ENCODE data around the gene INPP5D. TPM values are rescaled to one million over a fixed set of nuclear protein-coding genes. Genes with fewer than 3 reads are reported as not detected.

INPP5D gene
- polyA plus RNA-seq, 1 of the 3 experiments (the other 2 are of a cell fraction): 1.3 TPM

DNA sequence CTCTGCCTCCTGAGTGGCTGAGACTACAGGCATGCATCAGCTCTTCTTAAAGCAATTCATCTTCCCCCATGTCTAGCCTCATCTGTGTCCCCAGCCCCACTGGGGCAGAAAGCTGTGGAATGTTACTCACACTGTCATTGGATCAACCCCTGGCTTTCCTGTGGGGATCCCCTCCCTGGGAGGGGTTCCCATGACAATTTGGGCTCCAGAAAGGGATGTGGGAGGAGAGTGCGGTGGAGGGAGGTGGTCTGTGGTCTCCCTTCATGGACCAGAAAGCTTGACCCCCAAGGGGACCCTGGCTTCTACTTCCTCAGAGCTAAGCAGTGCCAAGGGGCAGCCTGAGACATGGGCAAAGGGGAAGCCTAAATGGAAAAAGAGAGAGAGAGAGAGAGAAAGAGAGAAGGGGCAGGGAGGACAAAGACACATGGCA is 48.4 kb upstream of the INPP5D start:
- WGBS (ENCODE audit: low lambda C conversion rate): 100% methylated on average over 1 of the region's 1 CpG
- no peaks in the 10 kb centered on the region for H3K9me3 ChIP-seq
- no peaks in the 10 kb centered on the region for H3F3A ChIP-seq (replicated peaks; ENCODE audit: insufficient read depth)
- ChIA-PET POLR2A (no interaction called here), CTCF (interaction anchor here (0.8 to 1.2 kb wide), 4 partner anchors 9 to 43 kb away, joined by 3 to 4 read pairs (median 3); no protein-coding TSS in a partner anchor)
- no peak overlapping the region for H3K4me3 ChIP-seq (ENCODE audit: low read depth in 2 of 2, low read length in 1 of 2)
- DNase-seq: no peak
- H3K4me1 ChIP-seq (ENCODE audit: control insufficient read depth in 1 of 2, insufficient read depth in 2 of 2, low read depth in 1 of 2, low read length in 1 of 2): no peaks in the 10 kb centered on the region
- no peaks in the 10 kb centered on the region for H4K20me1 ChIP-seq (ENCODE audit: insufficient read depth)
- H3K27ac ChIP-seq (ENCODE audit: low read depth in 2 of 2, low read length in 1 of 2): no peak overlapping the region
- H3K9me2 ChIP-seq: no peaks in the 10 kb centered on the region
- H3K79me2 ChIP-seq (ENCODE audit: insufficient read depth): no peaks in the 10 kb centered on the region
- H3K4me2 ChIP-seq: no peak overlapping the region
- H2AFZ ChIP-seq (ENCODE audit: low read depth): no peak overlapping the region
- no peak overlapping the region for H3K9ac ChIP-seq
- TF ChIP-seq TCF12 (IDR thresholded peaks at IDR 0.05) (no peak), MXI1 (IDR thresholded peaks at IDR 0.05; ENCODE audit: low read depth, low read length) (no peak), RXRA (IDR thresholded peaks at IDR 0.05; ENCODE audit: borderline replicate concordance, low read depth) (no peak), NRF1 (IDR thresholded peaks at IDR 0.05; ENCODE audit: low read depth, low read length) (no peak), SIN3A (IDR thresholded peaks at IDR 0.05; ENCODE audit: borderline replicate concordance, low read depth, low read length) (no peak), ELF1 (IDR thresholded peaks at IDR 0.05) (no peak), FOSL2 (IDR thresholded peaks at IDR 0.05; ENCODE audit: borderline replicate concordance, low read depth) (no peak), MEF2A (IDR thresholded peaks at IDR 0.05; ENCODE audit: borderline replicate concordance, low read depth) (no peak), YY1 (IDR thresholded peaks at IDR 0.05; ENCODE audit: low read depth) (no peak), GATA2 (CRISPR knock-in tag; IDR thresholded peaks at IDR 0.05) (no peak), SMC3 (IDR thresholded peaks at IDR 0.05; ENCODE audit: low read depth, low read length) (no peak), EP300 (IDR thresholded peaks at IDR 0.05; ENCODE audit: borderline replicate concordance in 1 of 2, low read depth in 1 of 2, low read length in 1 of 2) (no peak), IRF3 (IDR thresholded peaks at IDR 0.05; ENCODE audit: low read depth, low read length) (no peak)
- TF ChIP-seq, protein P1, sequence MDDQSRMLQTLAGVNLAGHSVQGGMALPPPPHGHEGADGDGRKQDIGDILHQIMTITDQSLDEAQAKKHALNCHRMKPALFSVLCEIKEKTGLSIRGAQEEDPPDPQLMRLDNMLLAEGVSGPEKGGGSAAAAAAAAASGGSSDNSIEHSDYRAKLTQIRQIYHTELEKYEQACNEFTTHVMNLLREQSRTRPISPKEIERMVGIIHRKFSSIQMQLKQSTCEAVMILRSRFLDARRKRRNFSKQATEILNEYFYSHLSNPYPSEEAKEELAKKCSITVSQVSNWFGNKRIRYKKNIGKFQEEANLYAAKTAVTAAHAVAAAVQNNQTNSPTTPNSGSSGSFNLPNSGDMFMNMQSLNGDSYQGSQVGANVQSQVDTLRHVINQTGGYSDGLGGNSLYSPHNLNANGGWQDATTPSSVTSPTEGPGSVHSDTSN (IDR thresholded peaks at IDR 0.05): no peak
- TF ChIP-seq, protein P2, sequence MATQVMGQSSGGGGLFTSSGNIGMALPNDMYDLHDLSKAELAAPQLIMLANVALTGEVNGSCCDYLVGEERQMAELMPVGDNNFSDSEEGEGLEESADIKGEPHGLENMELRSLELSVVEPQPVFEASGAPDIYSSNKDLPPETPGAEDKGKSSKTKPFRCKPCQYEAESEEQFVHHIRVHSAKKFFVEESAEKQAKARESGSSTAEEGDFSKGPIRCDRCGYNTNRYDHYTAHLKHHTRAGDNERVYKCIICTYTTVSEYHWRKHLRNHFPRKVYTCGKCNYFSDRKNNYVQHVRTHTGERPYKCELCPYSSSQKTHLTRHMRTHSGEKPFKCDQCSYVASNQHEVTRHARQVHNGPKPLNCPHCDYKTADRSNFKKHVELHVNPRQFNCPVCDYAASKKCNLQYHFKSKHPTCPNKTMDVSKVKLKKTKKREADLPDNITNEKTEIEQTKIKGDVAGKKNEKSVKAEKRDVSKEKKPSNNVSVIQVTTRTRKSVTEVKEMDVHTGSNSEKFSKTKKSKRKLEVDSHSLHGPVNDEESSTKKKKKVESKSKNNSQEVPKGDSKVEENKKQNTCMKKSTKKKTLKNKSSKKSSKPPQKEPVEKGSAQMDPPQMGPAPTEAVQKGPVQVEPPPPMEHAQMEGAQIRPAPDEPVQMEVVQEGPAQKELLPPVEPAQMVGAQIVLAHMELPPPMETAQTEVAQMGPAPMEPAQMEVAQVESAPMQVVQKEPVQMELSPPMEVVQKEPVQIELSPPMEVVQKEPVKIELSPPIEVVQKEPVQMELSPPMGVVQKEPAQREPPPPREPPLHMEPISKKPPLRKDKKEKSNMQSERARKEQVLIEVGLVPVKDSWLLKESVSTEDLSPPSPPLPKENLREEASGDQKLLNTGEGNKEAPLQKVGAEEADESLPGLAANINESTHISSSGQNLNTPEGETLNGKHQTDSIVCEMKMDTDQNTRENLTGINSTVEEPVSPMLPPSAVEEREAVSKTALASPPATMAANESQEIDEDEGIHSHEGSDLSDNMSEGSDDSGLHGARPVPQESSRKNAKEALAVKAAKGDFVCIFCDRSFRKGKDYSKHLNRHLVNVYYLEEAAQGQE (IDR thresholded peaks at IDR 0.05; ENCODE audit: low read depth, low read length): no peak
- TF ChIP-seq, protein P3, sequence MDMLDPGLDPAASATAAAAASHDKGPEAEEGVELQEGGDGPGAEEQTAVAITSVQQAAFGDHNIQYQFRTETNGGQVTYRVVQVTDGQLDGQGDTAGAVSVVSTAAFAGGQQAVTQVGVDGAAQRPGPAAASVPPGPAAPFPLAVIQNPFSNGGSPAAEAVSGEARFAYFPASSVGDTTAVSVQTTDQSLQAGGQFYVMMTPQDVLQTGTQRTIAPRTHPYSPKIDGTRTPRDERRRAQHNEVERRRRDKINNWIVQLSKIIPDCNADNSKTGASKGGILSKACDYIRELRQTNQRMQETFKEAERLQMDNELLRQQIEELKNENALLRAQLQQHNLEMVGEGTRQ (IDR thresholded peaks at IDR 0.05; ENCODE audit: borderline replicate concordance, low read depth, low read length): no peak
- no peaks in the 10 kb centered on the region for H3K27me3 ChIP-seq (ENCODE audit: insufficient read depth)
- H3K36me3 ChIP-seq (replicated peaks in 1 of 2; ENCODE audit: control insufficient read depth in 1 of 2, insufficient read depth in 2 of 2, low read length in 1 of 2): no peaks in the 10 kb centered on the region
